Frontal cortex (tissue), 1 donor: ENCODE data around the gene RNF181. TPM values are rescaled to one million over a fixed set of nuclear protein-coding genes. Genes with fewer than 3 reads are reported as not detected.

Source experiments
- small RNA-seq: library from RNA; depleted of rRNA; stranded (forward); fragments of <200 nt; gene quantifications from one replicate; pipeline ENCODE3, GENCODE V24; 2014
- total RNA-seq: library from RNA; depleted of rRNA; stranded (reverse); fragments of >200 nt; gene quantifications from one replicate; pipeline ENCODE4 v1.2.3, GENCODE V29; 2014

Gene RNF181
- total RNA-seq, 1 donor from 2014 or later = 51.8 TPM

Small RNA genes within 50 kb of the gene (small RNA-seq; reads per million reads assigned to genes)
- gene RN7SL126P = not detected

Other genes starting within 250 kb of the RNF181 start
- gene RETSAT, start 241.2 kb upstream of the RNF181 start, total RNA-seq = 11.8 TPM
- gene ELMOD3, start 241.0 kb upstream of the RNF181 start, total RNA-seq = 17.1 TPM
- 9.0 TPM for gene CAPG, start 185.4 kb upstream of the RNF181 start, total RNA-seq
- 0.41 TPM for gene SH2D6, start 177.0 kb upstream of the RNF181 start, total RNA-seq
- gene MAT2A, start 56.6 kb upstream of the RNF181 start, total RNA-seq = 55.4 TPM
- 22.4 TPM for gene GGCX, start 34.3 kb upstream of the RNF181 start, total RNA-seq
- 0.82 TPM for gene VAMP8, start 18.2 kb upstream of the RNF181 start, total RNA-seq
- 3.3 TPM for gene VAMP5, start 11.3 kb upstream of the RNF181 start, total RNA-seq
- 3.7 TPM for gene TMEM150A, start 7.0 kb downstream of the RNF181 start, total RNA-seq
- gene C2orf68, start 16.3 kb downstream of the RNF181 start, total RNA-seq = 22.8 TPM
- 38.3 TPM for gene USP39, start 20.4 kb downstream of the RNF181 start, total RNA-seq
- gene SFTPB, start 72.5 kb downstream of the RNF181 start, total RNA-seq = not detected
- gene GNLY, start 98.6 kb downstream of the RNF181 start, total RNA-seq = not detected
- gene ATOH8, start 158.2 kb downstream of the RNF181 start, total RNA-seq = 2.0 TPM